ENCODE data around the gene RNU11.
"Not testable (repeated sequence)": the region's sequence is repeated elsewhere in the genome, so short reads cannot be mapped to it uniquely, and the experiment has no call there.

RNU11 gene

DNA sequence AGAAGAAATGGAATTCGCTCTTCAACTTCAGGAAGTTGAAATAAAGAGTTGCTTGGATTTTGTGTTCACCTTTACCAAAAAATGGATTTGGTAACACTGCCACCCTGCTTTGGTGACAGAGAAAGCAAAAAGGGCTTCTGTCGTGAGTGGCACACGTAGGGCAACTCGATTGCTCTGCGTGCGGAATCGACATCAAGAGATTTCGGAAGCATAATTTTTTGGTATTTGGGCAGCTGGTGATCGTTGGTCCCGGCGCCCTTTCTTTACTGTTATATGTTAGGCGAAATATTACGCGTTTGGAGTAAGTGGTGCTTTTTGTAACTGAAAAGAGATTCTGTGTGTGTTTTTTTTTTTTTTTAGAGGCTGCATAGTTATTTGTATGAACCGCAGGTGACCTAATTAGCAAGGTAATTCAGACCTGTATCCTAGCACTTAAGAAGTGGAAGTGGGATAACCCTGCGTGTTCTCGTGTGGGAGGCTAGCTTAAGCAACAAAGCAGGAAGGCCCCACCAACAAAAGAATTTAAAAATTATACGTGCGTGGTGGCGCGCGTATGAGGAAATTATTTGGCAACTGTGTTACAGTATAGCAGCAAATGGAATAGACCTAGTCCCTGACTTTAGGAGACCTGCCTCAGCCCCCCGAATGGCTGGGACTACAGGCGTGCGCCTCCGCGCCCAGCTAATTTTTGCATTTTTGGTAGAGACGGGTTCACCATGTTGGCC, at the start of gene RNU11:
TSS of gene RNU11 (plus strand) at position 127 of the 725 bp plus-strand sequence.
- DNase-seq: peak; percentile 85

DNA sequence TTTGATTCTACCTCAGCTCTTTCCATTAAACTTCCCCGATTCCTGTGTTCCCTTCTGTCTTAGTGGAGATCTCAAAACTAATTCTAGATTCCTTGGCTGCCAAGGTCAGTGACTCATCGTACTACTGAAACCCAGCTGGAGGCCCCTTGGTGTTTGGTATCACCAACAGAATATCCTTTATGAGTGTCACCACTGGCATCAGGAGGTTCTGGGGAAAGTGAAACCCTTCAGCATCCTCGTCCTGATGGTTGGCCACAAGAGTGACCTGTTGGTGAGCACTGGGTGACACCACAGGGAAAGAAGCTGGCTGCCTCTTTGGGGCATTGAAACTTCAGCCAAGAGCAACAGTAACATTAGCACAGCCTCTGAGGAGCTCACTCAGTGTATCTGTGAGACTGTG, 46.7 kb upstream of the RNU11 start:
- DNase-seq: no peak

DNA sequence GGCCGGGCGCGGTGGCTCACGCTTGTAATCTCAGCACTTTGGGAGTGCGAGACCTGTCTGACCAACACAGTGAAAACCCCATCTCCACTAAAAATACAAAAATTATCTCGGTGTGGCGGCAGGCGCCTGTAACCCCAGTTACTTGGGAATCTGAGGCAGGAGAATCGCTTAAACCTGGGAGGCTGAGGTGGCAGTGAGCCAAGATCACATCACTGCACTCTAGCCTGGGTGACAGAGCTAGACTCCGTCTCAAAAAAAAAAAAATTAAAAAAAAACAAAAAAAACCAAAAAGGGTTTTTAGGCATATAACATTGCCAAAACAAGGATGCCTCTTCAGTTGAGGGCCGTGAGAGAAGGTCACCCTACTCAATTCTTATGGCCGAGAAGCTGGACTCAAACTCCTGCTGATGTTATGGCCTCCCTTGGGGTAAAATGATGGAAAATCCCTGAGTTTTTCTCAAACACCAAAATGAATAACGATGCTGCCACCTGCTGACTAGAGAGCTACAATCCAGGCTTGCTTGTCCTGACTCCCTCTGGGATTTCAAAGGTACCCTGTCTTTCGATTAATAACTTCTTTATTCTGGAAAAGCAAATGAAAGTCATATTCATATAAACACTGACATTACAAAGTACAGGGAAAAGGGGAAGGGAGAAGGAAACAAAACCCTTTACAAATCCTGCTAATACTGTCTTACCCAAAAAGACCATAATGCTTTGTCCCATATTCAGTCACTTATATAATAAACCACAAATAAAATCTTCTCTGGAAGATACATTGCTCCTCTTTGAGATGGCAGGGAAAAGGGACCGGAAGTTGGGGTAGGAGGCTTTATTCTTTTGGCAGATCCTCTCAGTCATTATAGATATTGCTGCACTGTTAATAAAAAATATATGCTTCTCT, 45.6 kb upstream of the RNU11 start:
- DNase-seq: peak; percentile 21

DNA sequence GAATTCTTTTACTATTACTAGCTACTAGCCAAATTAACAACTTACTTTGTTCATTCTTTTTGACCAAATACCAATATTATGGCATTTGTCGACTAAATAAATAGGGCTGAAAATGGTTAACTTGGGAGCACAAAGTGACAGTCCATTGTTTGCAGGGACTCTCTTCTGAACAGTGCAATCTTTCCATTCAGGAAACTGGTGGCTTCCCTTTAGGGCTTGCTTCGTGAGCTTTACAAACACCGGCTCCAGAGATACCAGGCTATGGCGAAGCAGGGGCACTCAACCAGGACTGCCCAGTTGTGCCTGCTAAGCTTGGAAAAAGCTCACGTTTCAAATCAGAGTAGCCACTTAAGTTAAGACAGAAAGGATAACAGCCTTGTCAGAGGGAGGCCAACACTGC, 44.0 kb upstream of the RNU11 start:
- no peak for DNase-seq

DNA sequence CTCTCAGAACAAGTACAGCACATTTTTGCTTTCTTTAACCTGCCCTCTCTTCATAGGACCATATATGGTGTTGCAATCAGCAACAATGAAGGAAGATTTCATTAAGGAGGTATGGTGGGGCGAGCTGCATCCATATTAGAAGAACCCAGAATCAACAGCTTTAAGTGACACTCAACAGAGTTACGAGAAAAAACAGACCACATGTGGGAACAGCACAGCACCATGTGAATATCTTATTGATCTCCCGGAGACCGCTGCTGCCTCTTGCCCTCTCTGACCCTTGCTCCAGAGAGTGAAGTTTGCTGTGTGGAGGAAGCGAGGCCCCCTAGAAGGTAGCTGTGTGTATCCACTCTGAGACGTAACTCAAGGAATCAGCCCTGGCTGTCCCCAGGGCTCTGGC, 43.4 kb upstream of the RNU11 start:
- DNase-seq: no peak

DNA sequence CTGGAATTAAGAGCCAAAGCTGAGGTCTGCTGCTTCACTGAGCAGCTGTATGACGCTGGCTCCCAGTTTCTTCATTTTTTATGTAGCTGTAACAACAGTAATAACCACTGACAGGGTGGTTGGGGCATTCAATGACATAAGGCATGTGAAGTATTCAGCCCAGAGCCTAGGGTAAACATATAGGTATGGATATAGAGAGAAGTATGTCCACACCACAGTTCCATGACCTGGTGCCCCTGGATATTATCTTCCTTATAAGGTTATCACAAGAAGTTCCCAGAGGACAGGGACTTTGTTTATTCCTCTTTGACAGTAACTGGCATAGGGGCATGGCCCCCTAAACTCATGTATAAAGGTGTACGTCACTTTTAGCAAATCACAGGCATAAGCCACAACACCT, 41.6 kb upstream of the RNU11 start:
- DNase-seq: no peak

DNA sequence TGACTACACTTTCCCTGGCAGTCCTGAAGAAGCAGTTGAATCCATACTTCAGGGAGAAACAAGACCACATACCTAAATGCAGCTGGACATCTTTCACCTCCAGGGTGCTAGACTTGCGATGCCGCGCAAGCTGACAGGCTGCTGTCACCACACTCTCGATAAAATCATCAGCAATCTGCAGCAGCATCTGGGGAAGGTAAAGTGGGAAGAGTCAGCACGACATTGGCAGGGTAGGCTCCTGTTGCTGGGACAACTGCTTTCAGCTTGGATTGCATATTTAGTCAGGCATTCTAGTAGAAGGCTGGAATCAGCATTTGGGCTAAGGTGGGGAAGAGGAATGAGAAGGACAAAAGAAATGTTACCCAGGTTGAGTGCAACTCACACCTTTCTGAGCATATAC, 35.2 kb upstream of the RNU11 start:
- DNase-seq: no peak

DNA sequence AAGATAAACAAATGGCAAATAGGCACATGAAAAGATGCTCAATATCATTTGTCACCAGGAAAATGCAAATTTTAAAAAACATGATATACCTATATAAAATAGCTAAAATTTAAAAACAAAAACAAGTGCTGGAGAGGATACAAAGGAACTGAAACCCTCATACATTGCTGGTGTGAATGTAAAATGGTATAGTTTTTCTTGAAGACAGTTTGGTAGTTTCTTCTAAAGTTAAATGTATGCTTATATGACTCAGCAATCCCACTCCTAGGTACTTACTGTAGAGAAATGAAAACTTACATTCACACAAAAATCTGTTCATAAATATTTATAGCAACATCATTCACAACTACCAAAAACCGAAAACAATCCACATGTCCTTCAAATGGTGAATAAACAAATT, 16.7 kb upstream of the RNU11 start:
- DNase-seq: no peak

DNA sequence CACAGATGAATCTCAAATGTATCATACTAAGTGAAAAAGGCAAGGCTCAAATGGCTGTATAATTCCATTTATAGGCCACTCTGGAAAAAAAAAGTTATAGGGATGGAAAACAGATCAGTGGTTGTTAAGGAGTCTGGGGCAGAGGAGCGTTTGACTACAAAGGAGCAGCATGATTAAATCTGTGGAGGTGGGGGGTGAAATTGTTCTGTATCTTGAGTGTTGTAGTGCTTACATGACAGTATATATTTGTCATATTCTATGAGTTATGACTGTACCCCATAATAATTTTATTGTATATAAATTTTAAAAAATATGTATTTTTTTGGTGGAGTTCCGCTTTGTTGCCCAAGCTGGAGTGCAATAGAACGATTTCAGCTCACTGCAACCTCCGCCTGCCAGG, 15.8 kb upstream of the RNU11 start:
- DNase-seq: no peak

DNA sequence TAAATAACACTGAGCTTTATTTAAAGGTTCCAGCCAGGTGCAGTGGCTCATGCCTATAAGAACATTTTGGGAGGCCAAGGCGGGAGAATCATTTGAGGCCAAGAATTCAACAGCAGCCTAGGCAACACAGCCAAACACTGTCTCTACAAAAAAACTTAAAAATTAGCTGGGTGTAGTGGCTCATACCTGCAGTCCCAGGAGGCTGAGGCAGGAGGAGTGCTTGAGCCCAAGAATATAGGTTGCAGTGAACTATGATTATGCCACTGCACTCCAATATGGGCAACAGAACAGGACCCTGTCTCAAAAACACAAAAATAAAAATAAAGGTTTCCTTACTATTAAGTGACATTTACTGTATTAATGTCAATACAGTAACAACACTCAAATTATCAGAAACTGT, 7.6 kb upstream of the RNU11 start:
- DNase-seq: peak; percentile 17

DNA sequence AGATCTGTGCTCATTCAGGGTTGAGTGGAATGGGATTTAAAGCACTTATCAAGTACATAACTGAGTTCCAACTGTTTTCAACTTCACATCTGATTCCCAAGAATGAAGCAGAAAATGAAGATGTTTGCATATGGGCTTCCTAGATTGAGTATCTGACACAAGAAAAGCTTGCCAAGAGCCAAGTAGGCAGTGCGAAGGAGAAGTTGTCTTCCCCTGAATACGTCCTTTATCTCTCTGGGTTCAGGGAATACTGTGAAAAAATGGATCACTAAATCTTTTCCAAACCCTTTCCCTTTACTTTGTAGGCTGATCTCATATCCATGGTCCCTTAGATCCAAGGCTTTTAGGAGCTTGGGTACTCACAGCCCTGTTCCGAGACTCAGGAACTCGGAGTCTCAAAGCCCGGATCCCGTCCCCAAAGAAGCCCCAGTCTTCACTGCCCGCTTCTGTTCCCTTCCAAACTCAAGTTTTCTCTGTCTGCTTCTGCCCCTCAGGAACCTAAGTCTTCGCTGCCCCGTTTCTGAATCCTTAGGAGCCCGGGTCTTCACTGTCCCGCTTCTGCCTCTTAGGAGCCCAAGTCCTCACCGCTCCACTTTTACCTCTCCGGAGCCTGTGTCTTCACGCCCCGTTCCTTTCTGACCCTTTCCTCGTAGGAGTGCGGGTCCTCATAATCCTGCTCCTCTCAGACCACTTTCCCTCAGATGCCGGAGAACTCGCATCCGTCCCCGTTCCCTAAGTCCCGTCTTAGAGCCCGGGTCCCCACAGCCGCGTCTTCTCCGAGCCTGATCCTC, 6.1 kb upstream of the RNU11 start:
- DNase-seq: peak; percentile 5

DNA sequence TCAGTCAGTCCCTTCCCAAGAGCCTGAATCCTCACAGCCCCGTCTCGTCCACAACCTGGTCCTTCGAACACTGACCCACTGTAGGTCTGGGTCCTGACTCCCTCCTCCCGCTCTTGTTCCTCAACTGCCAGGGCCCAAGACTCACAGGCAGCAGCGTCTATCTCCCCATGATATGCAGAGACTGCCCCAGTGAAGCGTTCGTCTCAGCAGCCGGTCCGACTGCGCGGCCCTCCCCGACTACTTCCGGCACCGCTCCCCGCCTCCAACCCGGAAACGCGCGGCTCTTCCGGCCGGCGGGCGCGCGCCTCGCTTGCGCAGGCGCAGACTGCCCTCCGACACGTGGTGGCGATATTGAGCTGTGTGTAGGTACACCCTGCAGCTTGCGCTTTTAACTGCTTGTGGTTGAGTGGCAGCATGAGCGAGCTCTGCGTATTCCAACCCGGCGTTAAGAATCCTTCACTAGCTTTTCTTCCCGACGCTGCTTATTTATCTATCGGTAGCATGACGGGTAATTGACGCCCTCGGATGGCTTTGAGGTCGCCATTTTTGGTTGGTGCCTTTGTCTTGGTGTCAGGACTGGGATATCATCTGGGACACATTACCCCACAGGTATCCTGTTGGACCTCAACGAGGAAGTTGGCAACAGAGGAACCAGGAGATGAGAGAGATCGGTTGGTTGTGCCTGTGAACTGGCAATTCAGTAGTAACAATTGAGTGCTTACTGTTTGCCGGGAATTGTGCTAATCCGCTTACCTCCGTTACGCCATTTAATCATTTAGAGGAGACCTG, 5.4 kb upstream of the RNU11 start, which contains the start of gene TAF12:
TSS of gene TAF12 (minus strand) at position 221 of the 789 bp plus-strand sequence. CDS start 20,986 bp downstream, outside the sequence.
- peak; percentile 90 for DNase-seq

DNA sequence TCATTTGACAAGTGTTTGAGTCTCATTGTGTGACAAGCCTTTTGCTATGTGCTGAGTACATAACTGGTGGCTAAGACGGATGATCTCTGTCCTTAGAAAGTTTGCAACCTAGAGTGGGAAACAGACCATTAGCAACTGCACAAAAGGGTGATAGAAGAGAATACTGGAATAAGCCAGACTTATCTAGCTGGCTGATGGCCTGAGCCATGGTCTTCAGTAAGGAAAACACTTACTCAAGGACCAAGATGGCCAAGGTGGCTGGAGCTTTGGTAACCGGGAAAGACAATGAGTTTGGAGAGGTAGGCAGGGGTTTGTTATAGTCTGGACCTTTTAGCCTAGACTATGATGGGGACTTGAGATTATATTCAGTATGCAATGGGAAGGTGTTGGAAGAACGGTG, 3.9 kb upstream of the RNU11 start:
- no peak for DNase-seq

DNA sequence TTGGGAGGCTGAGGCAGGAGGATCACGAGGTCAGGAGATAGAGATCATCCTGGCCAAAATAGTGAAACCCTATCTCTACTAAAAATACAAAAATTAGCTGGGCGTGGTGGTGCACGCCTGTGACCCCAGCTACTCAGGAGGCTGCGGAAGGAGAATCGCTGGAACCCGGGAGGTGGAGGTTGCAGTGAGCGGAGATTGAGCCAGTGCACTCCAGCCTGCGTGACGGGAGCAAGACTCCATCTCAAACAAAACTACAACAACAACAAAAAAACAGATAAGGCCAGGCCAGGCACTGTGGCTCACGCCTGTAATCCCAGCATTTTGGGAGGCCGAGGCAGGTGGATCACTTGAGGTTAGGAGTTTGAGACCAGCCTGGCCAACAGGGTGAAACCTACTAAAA, 3.0 kb upstream of the RNU11 start:
- not testable (repeated sequence) for DNase-seq

DNA sequence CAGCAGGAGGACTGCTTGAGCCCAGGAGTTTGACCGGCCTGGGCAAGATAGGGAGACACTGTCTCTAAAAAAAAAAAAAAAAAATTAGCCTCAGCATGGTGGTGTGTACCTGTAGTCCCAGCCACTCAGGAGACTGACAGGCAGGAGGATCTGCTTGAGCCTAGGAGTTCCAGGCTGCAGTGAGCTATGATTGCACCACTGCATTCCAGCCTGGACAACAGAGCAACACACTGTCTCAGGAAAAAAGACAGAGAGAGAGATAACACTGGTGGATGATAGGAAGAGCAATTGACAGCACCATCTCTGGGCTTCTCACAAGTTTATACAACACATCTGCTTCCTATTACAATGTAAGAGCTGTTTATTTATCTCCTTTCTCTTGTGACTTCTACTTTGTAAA, 2.4 kb upstream of the RNU11 start:
- no peak for DNase-seq

DNA sequence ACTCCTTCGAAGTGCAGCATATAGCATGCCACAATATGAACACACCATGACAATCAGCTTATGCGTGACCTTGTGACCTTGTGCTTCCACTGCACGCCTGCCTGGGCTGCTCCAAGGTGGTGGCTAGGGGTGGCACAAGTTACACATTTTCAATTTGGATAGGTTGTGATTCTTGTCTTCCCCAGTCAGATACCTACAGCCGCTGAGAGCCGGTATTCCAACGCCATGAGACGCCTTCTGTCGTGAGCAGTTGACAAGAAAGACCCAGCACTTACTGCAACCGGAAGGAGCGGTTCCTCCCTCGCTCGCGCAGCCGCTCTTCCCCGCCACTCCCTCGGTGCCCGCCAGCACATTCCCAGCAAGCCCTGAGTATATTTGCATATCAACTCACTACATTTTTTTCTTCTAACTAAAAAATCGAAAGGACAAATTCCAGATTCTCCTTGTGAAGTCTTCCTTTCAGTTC, 359 bp upstream of the RNU11 start:
- DNase-seq: peak; percentile 84

DNA sequence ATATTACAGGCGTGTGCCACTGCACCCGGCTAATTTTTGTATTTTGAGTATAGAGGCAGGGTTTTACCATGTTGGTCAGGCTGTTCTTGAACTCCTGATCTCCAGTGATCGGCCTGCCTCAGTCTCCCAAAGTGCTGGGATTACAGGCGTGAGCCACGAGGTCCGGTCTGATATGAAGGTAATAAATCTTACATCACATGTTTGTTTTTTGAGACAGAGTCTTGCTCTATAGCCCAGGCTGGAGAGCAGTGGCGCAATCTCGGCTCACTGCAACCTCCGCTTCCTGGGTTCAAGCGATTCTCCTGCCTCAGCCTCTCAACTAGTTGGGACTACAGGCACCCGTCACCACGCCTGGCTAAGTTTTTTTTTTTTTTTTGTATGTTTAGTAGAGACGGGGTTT, 4.7 kb downstream of the RNU11 start:
- DNase-seq: not testable (repeated sequence)

DNA sequence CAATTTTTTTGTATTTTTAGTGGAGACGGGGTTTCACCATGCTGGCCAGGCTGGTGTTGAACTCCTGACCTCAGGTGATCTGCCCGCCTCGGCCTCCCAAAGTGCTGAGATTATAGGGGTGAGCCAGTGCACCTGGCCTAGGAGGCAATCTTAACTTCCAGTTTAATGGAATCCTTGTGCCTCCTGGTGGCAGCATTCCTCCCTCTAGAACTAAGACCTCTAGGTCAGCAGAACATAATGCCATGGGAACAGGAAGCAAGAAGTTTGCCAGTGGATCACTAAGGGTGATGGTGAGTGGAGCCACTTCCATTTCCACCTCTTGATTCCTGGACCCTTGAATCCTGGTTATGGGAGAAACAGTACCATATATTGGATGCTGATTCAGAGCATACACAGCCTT, 5.5 kb downstream of the RNU11 start:
- not testable (repeated sequence) for DNase-seq

DNA sequence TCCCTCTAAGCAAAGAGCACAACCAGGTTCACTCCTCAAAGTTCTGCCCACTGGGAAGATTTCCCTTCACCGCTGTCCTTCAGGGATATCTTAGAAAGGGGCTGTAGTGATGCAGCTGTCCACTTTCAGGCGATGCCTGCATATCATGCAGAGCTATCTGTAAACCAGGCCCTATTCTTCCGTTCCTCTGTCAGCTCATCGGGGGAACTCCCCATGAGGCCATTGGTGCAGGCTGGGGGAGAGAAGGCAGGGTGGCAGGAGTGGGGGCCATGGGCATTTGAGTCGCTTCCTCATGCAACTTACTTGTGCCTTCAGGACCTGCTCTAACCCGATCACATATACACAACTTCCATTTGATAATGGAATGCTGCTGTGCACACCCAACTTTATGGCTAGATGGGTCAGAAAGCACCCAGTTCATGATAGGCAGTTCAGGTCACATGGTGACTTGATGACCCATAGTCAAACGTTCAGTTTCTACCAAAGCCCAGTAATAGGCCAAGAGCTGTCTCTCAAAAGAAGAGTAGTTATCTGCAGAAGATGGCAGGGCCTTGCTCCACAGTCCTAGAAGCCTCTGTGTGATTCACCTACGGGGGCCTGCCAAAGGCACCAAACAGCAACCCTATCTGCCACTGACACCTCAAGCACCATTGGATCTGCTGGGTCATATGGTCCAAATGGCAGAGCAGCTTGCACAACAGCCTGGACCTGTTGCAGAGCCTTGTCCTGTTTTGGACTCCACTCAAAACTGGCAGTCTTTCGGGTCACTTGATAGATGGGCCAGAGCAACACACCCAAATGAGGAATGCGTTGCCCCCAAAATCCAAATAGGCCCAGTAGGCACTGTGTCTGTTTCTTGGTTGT, 7.3 kb downstream of the RNU11 start:
- DNase-seq: not testable (repeated sequence)

DNA sequence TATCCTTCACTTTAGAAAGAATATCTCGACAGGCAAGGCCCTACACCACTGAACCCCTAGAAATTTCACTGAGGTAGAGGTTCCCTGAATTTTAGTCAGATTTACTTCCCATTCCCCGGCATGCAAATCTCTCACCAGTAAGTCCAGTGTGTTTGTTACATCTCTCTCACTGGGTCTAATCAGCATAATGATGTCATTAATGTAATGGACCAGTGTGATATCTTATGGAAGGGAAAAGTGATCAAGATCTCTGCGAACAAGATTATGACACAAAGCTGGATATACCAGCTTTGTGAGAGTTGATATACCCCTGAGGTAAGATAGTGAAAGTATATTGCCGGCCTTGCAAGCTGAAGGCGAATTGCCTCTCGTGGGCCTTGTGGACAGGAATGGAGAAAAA, 7.9 kb downstream of the RNU11 start:
- DNase-seq: no peak

DNA sequence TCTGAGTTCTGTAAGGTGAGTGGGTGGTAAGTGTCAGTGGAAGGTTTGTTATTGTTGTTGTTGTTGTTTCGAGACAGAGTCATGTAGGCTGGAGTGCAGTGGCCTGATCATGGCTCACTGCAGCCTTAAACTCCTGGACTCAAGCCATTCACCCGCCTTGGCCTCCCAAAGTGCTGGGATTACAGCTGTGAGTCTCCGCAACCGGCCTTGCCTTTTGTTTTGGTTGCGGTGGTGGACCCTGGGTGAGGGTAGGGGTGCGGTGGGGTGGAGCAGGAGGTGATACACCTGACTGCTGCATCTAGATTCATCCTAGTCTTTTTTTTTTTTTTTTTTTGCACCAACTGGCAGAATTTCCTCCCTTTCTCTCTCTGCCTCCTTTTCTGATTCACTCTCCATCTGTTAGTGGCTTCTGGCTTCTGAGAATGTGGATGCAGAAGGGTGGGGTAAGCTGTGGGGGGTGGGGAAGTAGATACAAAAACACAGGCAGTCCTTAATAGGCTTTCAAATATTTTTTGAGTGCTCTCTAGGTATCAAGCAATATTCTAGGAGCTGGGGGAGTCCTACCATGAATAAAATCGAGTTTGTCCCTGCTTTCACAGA, 15.6 kb downstream of the RNU11 start:
- DNase-seq: no peak
